WTC11 (cell line): ENCODE measurements around the gene TXNDC2. TPM values are rescaled to one million over a fixed set of nuclear protein-coding genes. Genes with fewer than 3 reads are reported as not detected.

Experiments used
- ATAC-seq: fragments of 200-7000 bp; cut with Tn5 transposase; 2 replicates; pipeline ENCODE4 v1.10.0; 2021; ENCODE audit warnings: mild to moderate bottlenecking, moderate library complexity
- CTCF ChIA-PET: fragments of 300-600 bp; sonication (Branson Sonifier 250); formaldehyde crosslinking; loops from one replicate; lab custom pipeline; 2021; ENCODE audit warnings: antibody characterized with exemption; lab: Charles Lee
- POLR2A ChIA-PET: fragments of 350-600 bp; sonication (Branson Sonifier 250); formaldehyde crosslinking; loops from one replicate; lab custom pipeline; 2021; ENCODE audit warnings: antibody characterized with exemption; lab: Charles Lee
- DNase-seq: peaks from one replicate; pipeline ENCODE4 v3.0.0; 2021; ENCODE audit warnings: low spot score
- H3K27ac Mint-ChIP-seq: 2 replicates; pipeline ENCODE4 v1.8.0; 2021; ENCODE audit warnings: mixed read lengths
- H3K27me3 Mint-ChIP-seq: 2 replicates; pipeline ENCODE4 v1.8.0; 2021; ENCODE audit warnings: low read depth, mild to moderate bottlenecking, moderate library complexity, mixed read lengths
- H3K36me3 Mint-ChIP-seq: 2 replicates; pipeline ENCODE4 v1.8.0; 2021; ENCODE audit warnings: mixed read lengths
- H3K4me1 Mint-ChIP-seq: 2 replicates; pipeline ENCODE4 v1.8.0; 2022; ENCODE audit warnings: mixed read lengths
- H3K4me3 Mint-ChIP-seq: 2 replicates; pipeline ENCODE4 v1.8.0; 2021; ENCODE audit warnings: mild to moderate bottlenecking, moderate library complexity, mixed read lengths
- H3K9me3 Mint-ChIP-seq: 2 replicates; pipeline ENCODE4 v1.8.0; 2021; ENCODE audit warnings: mixed read lengths
- CREM ChIP-seq: sonication (generic); formaldehyde crosslinking; IDR thresholded peaks from 2 replicates; pipeline ENCODE4 v1.8.1; 2022; ENCODE audit warnings: mild to moderate bottlenecking, missing genetic modification reagents, moderate library complexity
- GRHL2 ChIP-seq: fragments of 250-450 bp; sonication (Bioruptor Pico); IDR thresholded peaks from 2 replicates; pipeline ENCODE4 v1.8.0; 2022; ENCODE audit warnings: mild to moderate bottlenecking, moderate library complexity; ENCODE audit not compliant: insufficient replicate concordance, severe bottlenecking
- JUN ChIP-seq: sonication (generic); formaldehyde crosslinking; IDR thresholded peaks from 2 replicates; pipeline ENCODE4 v1.8.0; 2023; ENCODE audit warnings: mild to moderate bottlenecking, missing genetic modification reagents
- MXD4 ChIP-seq: fragments of 250-450 bp; sonication (Bioruptor Pico); IDR thresholded peaks from 2 replicates; pipeline ENCODE4 v1.8.0; 2021; ENCODE audit warnings: mild to moderate bottlenecking, moderate library complexity, borderline replicate concordance
- MYBL2 ChIP-seq: sonication (generic); formaldehyde crosslinking; IDR thresholded peaks from 2 replicates; pipeline ENCODE4 v1.8.1; 2023; ENCODE audit warnings: mild to moderate bottlenecking, moderate library complexity, missing genetic modification reagents
- NFATC4 ChIP-seq: fragments of 250-450 bp; sonication (Bioruptor Pico); IDR thresholded peaks from 2 replicates; pipeline ENCODE4 v1.9.0; 2021; ENCODE audit warnings: mild to moderate bottlenecking
- NR2C2 ChIP-seq: sonication (generic); formaldehyde crosslinking; IDR thresholded peaks from 2 replicates; pipeline ENCODE4 v1.8.0; 2022; ENCODE audit warnings: mild to moderate bottlenecking, missing genetic modification reagents
- PRRX2 ChIP-seq: fragments of 250-450 bp; sonication (Bioruptor Pico); IDR thresholded peaks from 2 replicates; pipeline ENCODE4 v1.8.0; 2021; ENCODE audit warnings: mild to moderate bottlenecking
- RELA ChIP-seq: sonication (generic); formaldehyde crosslinking; IDR thresholded peaks from 2 replicates; pipeline ENCODE4 v1.8.1; 2022; ENCODE audit warnings: missing genetic modification reagents, mild to moderate bottlenecking, borderline replicate concordance
- SOX15 ChIP-seq: fragments of 250-450 bp; sonication (Bioruptor Pico); IDR thresholded peaks from 2 replicates; pipeline ENCODE4 v1.9.0; 2021; ENCODE audit warnings: mild to moderate bottlenecking
- ZNF263 ChIP-seq: sonication (generic); formaldehyde crosslinking; IDR thresholded peaks from 2 replicates; pipeline ENCODE4 v1.8.1; 2022; ENCODE audit warnings: low read depth, mild to moderate bottlenecking, moderate library complexity, missing genetic modification reagents
- ZNF396 ChIP-seq: fragments of 250-450 bp; sonication (Bioruptor Pico); IDR thresholded peaks from 2 replicates; pipeline ENCODE4 v1.8.0; 2021; ENCODE audit warnings: mild to moderate bottlenecking, moderate library complexity, borderline replicate concordance
- ZNF671 ChIP-seq: fragments of 250-450 bp; sonication (Bioruptor Pico); IDR thresholded peaks from 2 replicates; pipeline ENCODE4 v1.8.0; 2021; ENCODE audit warnings: mild to moderate bottlenecking
- total RNA-seq: library from RNA; stranded (reverse); gene quantifications from 3 replicates; pipeline ENCODE4 v1.2.3, GENCODE V29; 2021
- TF ChIP-seq, protein P1 (sequence below): sonication (generic); formaldehyde crosslinking; IDR thresholded peaks from 2 replicates; pipeline ENCODE4 v1.8.1; 2022; ENCODE audit warnings: missing genetic modification reagents, borderline replicate concordance
- TF ChIP-seq, protein P2 (sequence below): sonication (generic); formaldehyde crosslinking; IDR thresholded peaks from 2 replicates; pipeline ENCODE4 v1.8.1; 2022; ENCODE audit warnings: low read depth, missing genetic modification reagents, borderline replicate concordance
- TF ChIP-seq, protein P3 (sequence below): fragments of 250-450 bp; sonication (Bioruptor Pico); IDR thresholded peaks from 2 replicates; pipeline ENCODE4 v1.9.0; 2021; ENCODE audit warnings: mild to moderate bottlenecking
- TF ChIP-seq, protein P4 (sequence below): sonication (generic); formaldehyde crosslinking; IDR thresholded peaks from 2 replicates; pipeline ENCODE4 v1.8.0; 2023; ENCODE audit warnings: missing genetic modification reagents, mild to moderate bottlenecking, borderline replicate concordance

TXNDC2 gene
- total RNA-seq, 1 experiment from 2014 or later, result 0.26 TPM

DNA sequence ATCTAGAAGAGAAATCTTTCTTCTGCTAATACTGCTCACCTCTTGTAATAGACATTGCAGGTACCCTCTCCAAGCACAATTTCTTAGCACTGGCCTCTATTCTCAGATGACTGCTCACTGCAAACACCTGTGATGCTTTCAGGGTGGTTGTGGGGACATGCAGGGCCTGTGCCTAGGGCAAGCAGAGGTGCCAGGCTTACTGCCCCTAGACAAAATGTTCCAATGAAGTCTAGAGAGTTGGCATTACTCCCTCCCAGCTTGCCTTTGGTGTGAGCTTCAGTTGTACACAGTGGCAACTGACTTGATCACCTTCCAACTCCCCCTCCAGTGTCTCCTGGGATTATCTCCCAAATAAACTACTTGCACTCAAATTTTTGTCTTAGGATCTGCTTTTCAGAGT, 12.9 kb upstream of the TXNDC2 start:
- POLR2A ChIA-PET, result no interaction called here
- CTCF ChIA-PET, result no interaction called here
- H3K4me3 Mint-ChIP-seq, result no peak overlapping the region
- ATAC-seq, result no peak
- peaks cover 35% of the 10 kb centered on the region for H3K4me1 Mint-ChIP-seq
- H3K27ac Mint-ChIP-seq, result no peak overlapping the region
- TF ChIP-seq MXD4 (CRISPR knock-in tag) (no peak), PRRX2 (CRISPR knock-in tag) (no peak), ZNF671 (CRISPR knock-in tag) (no peak)
- TF ChIP-seq, protein P1, sequence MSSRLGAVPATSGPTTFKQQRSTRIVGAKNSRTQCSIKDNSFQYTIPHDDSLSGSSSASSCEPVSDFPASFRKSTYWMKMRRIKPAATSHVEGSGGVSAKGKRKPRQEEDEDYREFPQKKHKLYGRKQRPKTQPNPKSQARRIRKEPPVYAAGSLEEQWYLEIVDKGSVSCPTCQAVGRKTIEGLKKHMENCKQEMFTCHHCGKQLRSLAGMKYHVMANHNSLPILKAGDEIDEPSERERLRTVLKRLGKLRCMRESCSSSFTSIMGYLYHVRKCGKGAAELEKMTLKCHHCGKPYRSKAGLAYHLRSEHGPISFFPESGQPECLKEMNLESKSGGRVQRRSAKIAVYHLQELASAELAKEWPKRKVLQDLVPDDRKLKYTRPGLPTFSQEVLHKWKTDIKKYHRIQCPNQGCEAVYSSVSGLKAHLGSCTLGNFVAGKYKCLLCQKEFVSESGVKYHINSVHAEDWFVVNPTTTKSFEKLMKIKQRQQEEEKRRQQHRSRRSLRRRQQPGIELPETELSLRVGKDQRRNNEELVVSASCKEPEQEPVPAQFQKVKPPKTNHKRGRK (CRISPR knock-in tag), result no peak
- TF ChIP-seq, all 79 proteins: peak for 0
- Mint-ChIP-seq H3K9me3 (no peaks in the 10 kb centered on the region), H3K27me3 (peaks cover 3% of the 10 kb centered on the region; the same call in 1 of the 2 replicates), H3K36me3 (no peaks in the 10 kb centered on the region)
- no peak for DNase-seq

DNA sequence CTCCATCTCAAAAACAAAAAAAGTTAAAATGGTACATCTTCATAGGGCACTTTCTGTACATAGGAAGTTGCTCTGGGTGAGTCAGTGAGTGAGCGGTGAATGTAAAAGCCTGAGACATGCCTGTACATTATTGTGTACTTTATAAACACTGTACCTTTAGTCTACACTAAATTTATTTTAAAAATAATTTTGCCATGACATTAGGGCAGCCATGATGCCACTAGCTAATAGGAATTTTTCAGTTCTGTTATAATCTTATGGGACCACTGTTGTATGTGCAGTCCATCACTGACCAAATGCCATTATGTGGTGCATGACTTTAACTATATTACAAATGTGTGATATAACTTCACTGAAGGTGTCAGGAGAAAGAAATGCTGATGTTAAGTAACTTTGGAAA, 11.0 kb upstream of the TXNDC2 start:
- ChIA-PET CTCF (no interaction called here), POLR2A (no interaction called here)
- TF ChIP-seq NR2C2 (CRISPR knock-in tag), result no peak
- TF ChIP-seq RELA (CRISPR knock-in tag), result no peak
- TF ChIP-seq NFATC4 (CRISPR knock-in tag), result no peak
- TF ChIP-seq GRHL2 (CRISPR knock-in tag), result no peak
- no peak for TF ChIP-seq JUN (CRISPR knock-in tag)
- no peak for TF ChIP-seq MYBL2 (CRISPR knock-in tag)
- TF ChIP-seq, protein P2, sequence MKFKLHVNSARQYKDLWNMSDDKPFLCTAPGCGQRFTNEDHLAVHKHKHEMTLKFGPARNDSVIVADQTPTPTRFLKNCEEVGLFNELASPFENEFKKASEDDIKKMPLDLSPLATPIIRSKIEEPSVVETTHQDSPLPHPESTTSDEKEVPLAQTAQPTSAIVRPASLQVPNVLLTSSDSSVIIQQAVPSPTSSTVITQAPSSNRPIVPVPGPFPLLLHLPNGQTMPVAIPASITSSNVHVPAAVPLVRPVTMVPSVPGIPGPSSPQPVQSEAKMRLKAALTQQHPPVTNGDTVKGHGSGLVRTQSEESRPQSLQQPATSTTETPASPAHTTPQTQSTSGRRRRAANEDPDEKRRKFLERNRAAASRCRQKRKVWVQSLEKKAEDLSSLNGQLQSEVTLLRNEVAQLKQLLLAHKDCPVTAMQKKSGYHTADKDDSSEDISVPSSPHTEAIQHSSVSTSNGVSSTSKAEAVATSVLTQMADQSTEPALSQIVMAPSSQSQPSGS (CRISPR knock-in tag), result no peak
- no peak for TF ChIP-seq SOX15 (CRISPR knock-in tag)
- TF ChIP-seq, protein P3, sequence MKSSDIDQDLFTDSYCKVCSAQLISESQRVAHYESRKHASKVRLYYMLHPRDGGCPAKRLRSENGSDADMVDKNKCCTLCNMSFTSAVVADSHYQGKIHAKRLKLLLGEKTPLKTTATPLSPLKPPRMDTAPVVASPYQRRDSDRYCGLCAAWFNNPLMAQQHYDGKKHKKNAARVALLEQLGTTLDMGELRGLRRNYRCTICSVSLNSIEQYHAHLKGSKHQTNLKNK (CRISPR knock-in tag), result no peak
- TF ChIP-seq, protein P4, sequence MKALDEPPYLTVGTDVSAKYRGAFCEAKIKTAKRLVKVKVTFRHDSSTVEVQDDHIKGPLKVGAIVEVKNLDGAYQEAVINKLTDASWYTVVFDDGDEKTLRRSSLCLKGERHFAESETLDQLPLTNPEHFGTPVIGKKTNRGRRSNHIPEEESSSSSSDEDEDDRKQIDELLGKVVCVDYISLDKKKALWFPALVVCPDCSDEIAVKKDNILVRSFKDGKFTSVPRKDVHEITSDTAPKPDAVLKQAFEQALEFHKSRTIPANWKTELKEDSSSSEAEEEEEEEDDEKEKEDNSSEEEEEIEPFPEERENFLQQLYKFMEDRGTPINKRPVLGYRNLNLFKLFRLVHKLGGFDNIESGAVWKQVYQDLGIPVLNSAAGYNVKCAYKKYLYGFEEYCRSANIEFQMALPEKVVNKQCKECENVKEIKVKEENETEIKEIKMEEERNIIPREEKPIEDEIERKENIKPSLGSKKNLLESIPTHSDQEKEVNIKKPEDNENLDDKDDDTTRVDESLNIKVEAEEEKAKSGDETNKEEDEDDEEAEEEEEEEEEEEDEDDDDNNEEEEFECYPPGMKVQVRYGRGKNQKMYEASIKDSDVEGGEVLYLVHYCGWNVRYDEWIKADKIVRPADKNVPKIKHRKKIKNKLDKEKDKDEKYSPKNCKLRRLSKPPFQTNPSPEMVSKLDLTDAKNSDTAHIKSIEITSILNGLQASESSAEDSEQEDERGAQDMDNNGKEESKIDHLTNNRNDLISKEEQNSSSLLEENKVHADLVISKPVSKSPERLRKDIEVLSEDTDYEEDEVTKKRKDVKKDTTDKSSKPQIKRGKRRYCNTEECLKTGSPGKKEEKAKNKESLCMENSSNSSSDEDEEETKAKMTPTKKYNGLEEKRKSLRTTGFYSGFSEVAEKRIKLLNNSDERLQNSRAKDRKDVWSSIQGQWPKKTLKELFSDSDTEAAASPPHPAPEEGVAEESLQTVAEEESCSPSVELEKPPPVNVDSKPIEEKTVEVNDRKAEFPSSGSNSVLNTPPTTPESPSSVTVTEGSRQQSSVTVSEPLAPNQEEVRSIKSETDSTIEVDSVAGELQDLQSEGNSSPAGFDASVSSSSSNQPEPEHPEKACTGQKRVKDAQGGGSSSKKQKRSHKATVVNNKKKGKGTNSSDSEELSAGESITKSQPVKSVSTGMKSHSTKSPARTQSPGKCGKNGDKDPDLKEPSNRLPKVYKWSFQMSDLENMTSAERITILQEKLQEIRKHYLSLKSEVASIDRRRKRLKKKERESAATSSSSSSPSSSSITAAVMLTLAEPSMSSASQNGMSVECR (CRISPR knock-in tag), result no peak
- no peak for TF ChIP-seq ZNF263 (CRISPR knock-in tag)
- TF ChIP-seq ZNF396 (CRISPR knock-in tag), result no peak
- TF ChIP-seq CREM (CRISPR knock-in tag), result no peak
- Mint-ChIP-seq H3K4me3 (no peak overlapping the region), H3K36me3 (no peaks in the 10 kb centered on the region), H3K4me1 (peaks cover 22% of the 10 kb centered on the region), H3K27me3 (peaks cover 3% of the 10 kb centered on the region; the same call in 1 of the 2 replicates), H3K9me3 (no peaks in the 10 kb centered on the region), H3K27ac (no peak overlapping the region)
- no peak for ATAC-seq
- no peak for DNase-seq
